Lower lobe of right lung (tissue), 2 donors: ENCODE measurements around the gene PGAM5. TPM values are rescaled to one million over a fixed set of nuclear protein-coding genes. Genes with fewer than 3 reads are reported as not detected.

Source experiments
- ATAC-seq, 2 donors: fragments of 200-7000 bp; cut with Tn5 transposase; one replicate each; pipeline ENCODE4 v1.9.1; 2020 to 2022; ENCODE audit warnings: mild to moderate bottlenecking in 2 of 2, moderate library complexity in 2 of 2
- DNase-seq: peaks from one replicate; pipeline ENCODE4 v3.0.0-alpha.2; 2020
- H3K27ac ChIP-seq: fragments of 200-600 bp; one replicate; pipeline ENCODE4 v1.8.0; 2022
- H3K27me3 ChIP-seq: fragments of 200-600 bp; one replicate; pipeline ENCODE4 v1.8.0; 2022; ENCODE audit warnings: low read depth
- H3K36me3 ChIP-seq: fragments of 200-600 bp; one replicate; pipeline ENCODE4 v1.8.0; 2022; ENCODE audit warnings: mild to moderate bottlenecking
- H3K4me1 ChIP-seq: fragments of 200-600 bp; one replicate; pipeline ENCODE4 v1.8.0; 2022
- H3K4me3 ChIP-seq: fragments of 200-600 bp; one replicate; pipeline ENCODE4 v1.8.0; 2022; ENCODE audit warnings: mild to moderate bottlenecking
- H3K9me3 ChIP-seq: fragments of 200-600 bp; one replicate; pipeline ENCODE4 v1.8.0; 2022
- intact Hi-C: fragments of 100-400 bp; cut with DNase I; formaldehyde crosslinking; loops from one replicate; pipeline ENCODE4 v1.11.0; 2022
- total RNA-seq: library from RNA; stranded (reverse); fragmentation: NEBNext Ultra II Directional; extraction: Animal tissue kit (Norgen Biotek cat#: 25700); gene quantifications from one replicate; pipeline ENCODE4 v1.2.1, GENCODE V29; 2021
- TF ChIP-seq, protein P1 (sequence below): fragments of 200-600 bp; IDR thresholded peaks from one replicate; pipeline ENCODE4 v1.8.0; 2022; ENCODE audit warnings: antibody characterized with exemption, mild to moderate bottlenecking
- donor health status: DM: no; HTN: yes; CAD: no; lungs with severe emphysema.

The PGAM5 gene
- total RNA-seq, 1 donor from 2014 or later: 21.7 TPM

DNA sequence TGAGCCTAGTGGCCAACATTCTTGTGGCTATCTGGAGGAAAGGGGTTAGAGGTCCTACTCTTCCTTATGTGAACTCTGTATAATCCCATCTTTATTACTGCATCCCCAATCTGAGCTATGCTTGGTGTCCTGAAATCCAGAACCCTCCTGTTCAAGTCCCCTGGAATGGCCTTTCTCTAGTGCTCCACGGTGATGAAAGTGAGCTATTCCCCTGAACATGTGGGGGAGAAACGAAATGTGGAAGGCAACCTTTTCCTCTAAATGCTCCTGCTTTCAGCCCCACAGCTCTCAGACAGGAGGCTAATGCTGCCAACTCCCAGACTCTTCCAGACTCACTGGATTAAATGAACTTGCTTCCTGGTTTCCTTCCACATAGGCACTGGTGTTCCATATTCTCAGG, 2.5 kb upstream of the PGAM5 start:
- Histone ChIP-seq H3K27ac (no peak overlapping the region), H3K9me3 (no peaks in the 10 kb centered on the region), H3K4me1 (peaks cover 25% of the 10 kb centered on the region), H3K4me3 (no peak overlapping the region), H3K36me3 (peaks cover 11% of the 10 kb centered on the region), H3K27me3 (no peaks in the 10 kb centered on the region)
- DNase-seq (no peak), ATAC-seq (no peak)
- intact Hi-C loops: no loop called here
- TF ChIP-seq, protein P1, sequence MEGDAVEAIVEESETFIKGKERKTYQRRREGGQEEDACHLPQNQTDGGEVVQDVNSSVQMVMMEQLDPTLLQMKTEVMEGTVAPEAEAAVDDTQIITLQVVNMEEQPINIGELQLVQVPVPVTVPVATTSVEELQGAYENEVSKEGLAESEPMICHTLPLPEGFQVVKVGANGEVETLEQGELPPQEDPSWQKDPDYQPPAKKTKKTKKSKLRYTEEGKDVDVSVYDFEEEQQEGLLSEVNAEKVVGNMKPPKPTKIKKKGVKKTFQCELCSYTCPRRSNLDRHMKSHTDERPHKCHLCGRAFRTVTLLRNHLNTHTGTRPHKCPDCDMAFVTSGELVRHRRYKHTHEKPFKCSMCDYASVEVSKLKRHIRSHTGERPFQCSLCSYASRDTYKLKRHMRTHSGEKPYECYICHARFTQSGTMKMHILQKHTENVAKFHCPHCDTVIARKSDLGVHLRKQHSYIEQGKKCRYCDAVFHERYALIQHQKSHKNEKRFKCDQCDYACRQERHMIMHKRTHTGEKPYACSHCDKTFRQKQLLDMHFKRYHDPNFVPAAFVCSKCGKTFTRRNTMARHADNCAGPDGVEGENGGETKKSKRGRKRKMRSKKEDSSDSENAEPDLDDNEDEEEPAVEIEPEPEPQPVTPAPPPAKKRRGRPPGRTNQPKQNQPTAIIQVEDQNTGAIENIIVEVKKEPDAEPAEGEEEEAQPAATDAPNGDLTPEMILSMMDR: no peak

DNA sequence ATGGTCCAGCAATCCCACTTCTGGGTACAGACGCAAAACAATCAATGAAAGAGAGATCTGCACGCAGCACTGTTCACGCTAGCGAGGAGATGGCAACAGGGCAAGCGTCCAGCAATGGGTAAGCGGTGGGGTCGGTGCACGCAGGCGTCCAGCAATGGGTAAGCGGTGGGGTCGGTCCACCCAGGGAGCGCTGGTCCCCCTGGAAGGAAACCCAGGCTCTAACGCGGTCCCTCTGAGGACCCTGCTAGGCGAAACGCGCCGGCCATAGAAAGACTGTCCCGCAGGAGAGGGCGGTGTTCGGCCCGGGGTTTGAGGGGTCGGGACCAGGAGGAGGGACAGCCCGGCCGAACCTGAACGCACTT, 618 bp upstream of the PGAM5 start:
- TF ChIP-seq, protein P1: no peak
- H3K4me1 ChIP-seq: peaks cover 25% of the 10 kb centered on the region
- peaks cover 5% of the 10 kb centered on the region for H3K36me3 ChIP-seq
- H3K27me3 ChIP-seq: no peaks in the 10 kb centered on the region
- peak overlapping the region; percentile 98 for H3K4me3 ChIP-seq
- peak overlapping the region; percentile 87 for H3K27ac ChIP-seq
- no peaks in the 10 kb centered on the region for H3K9me3 ChIP-seq
- intact Hi-C loops: no loop called here
- DNase-seq (peak; percentile 54), ATAC-seq (peak; percentile 47 to 48)

DNA sequence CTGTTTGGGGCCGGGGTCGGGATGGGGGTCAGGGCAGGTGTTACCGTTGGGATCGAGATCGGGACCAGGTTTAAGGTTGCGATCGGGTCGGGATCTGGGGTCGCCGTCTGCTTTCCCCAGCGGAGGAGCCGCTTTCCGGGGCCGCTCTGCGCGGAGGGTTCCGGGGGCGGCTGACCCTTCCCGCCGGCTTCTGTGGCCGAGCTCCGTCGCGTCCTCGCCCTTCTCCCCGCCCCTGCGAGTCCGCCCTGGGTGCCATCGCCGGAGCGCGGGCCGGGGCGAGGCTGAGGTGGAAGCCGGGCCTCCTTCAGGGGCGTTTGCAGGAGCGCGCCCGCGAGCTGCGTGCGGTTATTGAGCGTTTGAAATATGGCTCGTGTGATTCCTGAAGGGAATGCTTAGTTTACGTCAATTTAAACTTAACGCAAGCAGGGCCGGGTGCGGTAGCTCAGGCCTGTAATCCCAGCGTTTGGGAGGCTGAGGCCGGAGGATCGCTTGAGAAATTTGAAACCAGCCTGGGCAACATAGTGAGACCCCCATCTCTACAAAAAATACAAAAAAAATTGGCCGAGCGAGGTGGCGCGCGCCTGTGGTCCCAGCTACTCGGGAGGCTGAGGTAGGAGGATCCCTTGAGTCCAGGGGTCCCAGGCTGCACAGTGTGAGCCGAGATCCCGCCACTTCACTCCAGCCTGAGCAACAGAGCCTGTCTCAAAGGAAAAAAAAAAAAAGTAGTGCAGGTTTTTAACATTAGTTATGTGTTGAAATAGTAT, 620 bp downstream of the PGAM5 start:
- DNase-seq (no peak), ATAC-seq (peak; percentile 2 to 6)
- Histone ChIP-seq H3K27me3 (no peaks in the 10 kb centered on the region), H3K27ac (peak overlapping the region; percentile 87), H3K36me3 (peaks cover 17% of the 10 kb centered on the region), H3K9me3 (no peaks in the 10 kb centered on the region), H3K4me3 (peak overlapping the region; percentile 98), H3K4me1 (peaks cover 25% of the 10 kb centered on the region)
- intact Hi-C loops: no loop called here
- TF ChIP-seq, protein P1: no peak

DNA sequence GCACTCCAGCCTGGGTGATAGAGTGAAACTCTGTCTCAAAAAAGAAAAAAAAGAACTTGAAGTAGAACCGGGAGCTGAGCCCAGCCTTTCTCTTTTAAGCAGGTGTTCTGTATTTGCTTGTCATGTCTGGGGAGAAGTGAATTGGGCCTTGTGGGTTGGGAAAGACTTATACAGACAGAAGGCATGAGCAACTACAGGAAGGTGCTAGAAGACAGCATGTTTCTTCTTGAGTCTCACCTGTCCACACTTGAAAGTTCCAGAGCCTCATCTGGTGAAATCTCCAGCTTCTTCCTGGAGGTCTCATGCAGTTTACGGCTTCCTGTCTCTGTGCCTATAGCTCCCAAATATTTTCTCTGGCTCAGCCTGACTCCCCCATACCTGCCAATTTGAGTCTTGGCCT, 2.5 kb downstream of the PGAM5 start:
- no peak overlapping the region for H3K27ac ChIP-seq
- intact Hi-C loops: no loop called here
- no peaks in the 10 kb centered on the region for H3K9me3 ChIP-seq
- DNase-seq (no peak), ATAC-seq (no peak)
- H3K4me3 ChIP-seq: no peak overlapping the region
- peaks cover 32% of the 10 kb centered on the region for H3K36me3 ChIP-seq
- H3K4me1 ChIP-seq: peaks cover 25% of the 10 kb centered on the region
- TF ChIP-seq, protein P1: no peak
- H3K27me3 ChIP-seq: no peaks in the 10 kb centered on the region

DNA sequence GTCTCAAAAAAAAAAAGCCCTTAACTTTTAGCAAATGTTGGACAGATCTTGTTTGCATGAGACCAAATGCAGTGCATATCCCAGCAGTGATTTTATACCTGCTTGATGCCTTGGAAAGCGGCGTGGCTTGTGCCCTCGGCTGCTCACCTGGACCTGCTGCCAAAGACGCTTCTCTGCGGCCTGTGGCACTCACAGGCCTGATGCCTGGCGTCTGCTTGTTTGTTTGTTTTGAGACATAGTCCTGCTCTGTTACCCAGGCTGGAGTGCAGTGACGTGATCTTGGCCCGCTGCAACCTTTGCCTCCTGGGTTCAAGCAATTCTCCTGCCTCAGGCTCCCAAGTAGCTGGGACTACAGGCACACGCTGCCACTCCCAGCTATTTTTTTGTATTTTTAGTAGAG, 5.2 kb downstream of the PGAM5 start:
- H3K36me3 ChIP-seq: peaks cover 57% of the 10 kb centered on the region
- ATAC-seq (no peak), DNase-seq (no peak)
- H3K27me3 ChIP-seq: no peaks in the 10 kb centered on the region
- H3K9me3 ChIP-seq: no peaks in the 10 kb centered on the region
- TF ChIP-seq, protein P1: no peak
- H3K4me1 ChIP-seq: peaks cover 18% of the 10 kb centered on the region
- H3K27ac ChIP-seq: no peak overlapping the region
- intact Hi-C loops: no loop called here
- no peak overlapping the region for H3K4me3 ChIP-seq
